GM23338 (cell line): ENCODE data around the gene PRKAR1B. TPM values are rescaled to one million over a fixed set of nuclear protein-coding genes. Genes with fewer than 3 reads are reported as not detected.

Experiments used
- ATAC-seq: fragments of 200-7000 bp; cut with Tn5 transposase; 3 replicates; pipeline ENCODE4 v1.9.1; 2020
- DNase-seq: peaks from one replicate; pipeline ENCODE4 v3.0.0-alpha.2; 2015; ENCODE audit warnings: low spot score
- H2AFZ ChIP-seq: fragments of 200-600 bp; sonication (generic); 2 replicates; pipeline ENCODE4 v1.8.0; 2016; ENCODE audit warnings: antibody characterized with exemption, mild to moderate bottlenecking, moderate library complexity
- H3F3A ChIP-seq: fragments of 200-600 bp; sonication (generic); replicated peaks from 2 replicates; pipeline ENCODE4 v1.8.0; 2017; ENCODE audit warnings: antibody characterized with exemption, mixed run types, low read depth
- H3K27ac ChIP-seq: fragments of 200-600 bp; sonication (generic); 2 replicates; pipeline ENCODE4 v1.6.1; 2016; ENCODE audit warnings: low read depth
- H3K27me3 ChIP-seq: fragments of 200-600 bp; sonication (generic); 2 replicates; pipeline ENCODE4 v1.8.0; 2016; ENCODE audit warnings: mild to moderate bottlenecking, mixed run types, moderate library complexity; ENCODE audit not compliant: insufficient read depth
- H3K36me3 ChIP-seq: fragments of 200-600 bp; sonication (generic); 2 replicates; pipeline ENCODE4 v1.8.0; 2016; ENCODE audit warnings: mild to moderate bottlenecking; ENCODE audit not compliant: insufficient read depth
- H3K4me1 ChIP-seq: fragments of 200-600 bp; sonication (generic); 2 replicates; pipeline ENCODE4 v1.8.0; 2016; ENCODE audit warnings: mild to moderate bottlenecking, moderate library complexity; ENCODE audit not compliant: insufficient read depth
- H3K4me2 ChIP-seq: fragments of 200-600 bp; sonication (generic); 2 replicates; pipeline ENCODE4 v1.7.1; 2017; ENCODE audit warnings: mixed run types
- H3K4me3 ChIP-seq: fragments of 200-600 bp; sonication (generic); 2 replicates; pipeline ENCODE4 v1.6.1; 2016; ENCODE audit warnings: mixed run types
- H3K79me2 ChIP-seq: fragments of 200-600 bp; sonication (generic); replicated peaks from 2 replicates; pipeline ENCODE4 v1.8.0; 2017; ENCODE audit warnings: mild to moderate bottlenecking; ENCODE audit not compliant: insufficient read depth
- H3K9me2 ChIP-seq: fragments of 200-600 bp; sonication (generic); 2 replicates; pipeline ENCODE4 v1.8.0; 2017; ENCODE audit not compliant: insufficient read depth
- H4K20me1 ChIP-seq: fragments of 200-600 bp; sonication (generic); replicated peaks from 2 replicates; pipeline ENCODE4 v1.8.0; 2017; ENCODE audit warnings: mild to moderate bottlenecking; ENCODE audit not compliant: insufficient read depth
- H3K27ac Mint-ChIP-seq: 2 replicates; pipeline ENCODE4 v1.8.0; 2020; ENCODE audit warnings: inconsistent platforms, mild to moderate bottlenecking, moderate library complexity, mixed read lengths
- H3K27me3 Mint-ChIP-seq: 3 replicates; pipeline ENCODE4 v1.8.0; 2022; ENCODE audit warnings: low read depth, mild to moderate bottlenecking, moderate library complexity, mixed read lengths, inconsistent platforms; ENCODE audit not compliant: insufficient read depth, poor library complexity
- H3K36me3 Mint-ChIP-seq: 3 replicates; pipeline ENCODE4 v1.8.0; 2021; ENCODE audit warnings: low read depth, mild to moderate bottlenecking, inconsistent platforms, moderate library complexity, mixed read lengths
- H3K4me1 Mint-ChIP-seq: 3 replicates; pipeline ENCODE4 v1.8.0; 2020; ENCODE audit warnings: mild to moderate bottlenecking, inconsistent platforms, mixed read lengths
- H3K4me3 Mint-ChIP-seq: 3 replicates; pipeline ENCODE4 v1.8.0; 2021; ENCODE audit warnings: moderate library complexity, mild to moderate bottlenecking, inconsistent platforms, mixed read lengths
- H3K9me3 Mint-ChIP-seq: 3 replicates; pipeline ENCODE4 v1.8.0; 2020; ENCODE audit warnings: moderate library complexity, mild to moderate bottlenecking, inconsistent platforms, mixed read lengths
- CREB1 ChIP-seq: fragments of 250-450 bp; sonication (Bioruptor Pico); IDR thresholded peaks from 2 replicates; pipeline ENCODE4 v1.5.0; 2020; ENCODE audit warnings: low read depth, mild to moderate bottlenecking, moderate library complexity
- EZH2 ChIP-seq: fragments of 200-600 bp; sonication (generic); IDR thresholded peaks from one replicate; pipeline ENCODE4 v1.8.0; 2017; ENCODE audit warnings: antibody characterized with exemption, mild to moderate bottlenecking, low read depth; ENCODE audit not compliant: unreplicated experiment
- EZH2phosphoT487 ChIP-seq: fragments of 200-600 bp; sonication (generic); IDR thresholded peaks from one replicate; pipeline ENCODE4 v1.8.1; 2018; ENCODE audit warnings: antibody characterized with exemption; ENCODE audit not compliant: unreplicated experiment
- JUNB ChIP-seq: IDR thresholded peaks from one replicate; pipeline ENCODE4 v1.6.1; 2016; ENCODE audit warnings: antibody characterized with exemption; ENCODE audit not compliant: unreplicated experiment
- NANOG ChIP-seq: IDR thresholded peaks from 2 replicates; pipeline ENCODE4 v1.6.1; 2016; ENCODE audit warnings: antibody characterized with exemption, borderline replicate concordance
- POLR2AphosphoS5 ChIP-seq: IDR thresholded peaks from 2 replicates; pipeline ENCODE4 v1.6.1; 2016; ENCODE audit warnings: antibody characterized with exemption, low read depth
- REST ChIP-seq: IDR thresholded peaks from one replicate; pipeline ENCODE4 v1.6.1; 2018; ENCODE audit warnings: antibody characterized with exemption; ENCODE audit not compliant: unreplicated experiment
- STAT1 ChIP-seq: IDR thresholded peaks from one replicate; pipeline ENCODE4 v1.6.1; 2016; ENCODE audit warnings: antibody characterized with exemption; ENCODE audit not compliant: unreplicated experiment
- ZNF331 ChIP-seq: fragments of 250-450 bp; sonication (Bioruptor Pico); IDR thresholded peaks from 2 replicates; pipeline ENCODE4 v1.5.0; 2020; ENCODE audit warnings: low read depth, mild to moderate bottlenecking, moderate library complexity
- ZNF462 ChIP-seq: fragments of 250-450 bp; sonication (Bioruptor Pico); IDR thresholded peaks from 2 replicates; pipeline ENCODE4 v1.5.0; 2020; ENCODE audit warnings: mild to moderate bottlenecking, moderate library complexity
- polyA plus RNA-seq: library from polyadenylated mRNA; unstranded; fragments of >200 nt; fragmentation: Nextera tagmentation; extraction: Ambion mirVana; gene quantifications from 2 replicates; pipeline ENCODE4 v1.2.1, GENCODE V29; 2016
- total RNA-seq: library from RNA; depleted of rRNA; stranded (reverse); fragments of >200 nt; shearing (Covaris generic); gene quantifications from 2 replicates; pipeline ENCODE4 v1.2.3, GENCODE V29; 2014
- TF ChIP-seq, protein P1 (sequence below), 2 experiments: fragments of 200-600 bp in 1 of 2; sonication (generic) in 1 of 2; conservative IDR thresholded peaks; 2 replicates each; pipeline versions ENCODE4 v1.5.1 to v1.6.1; 2016 to 2017; ENCODE audit warnings: antibody characterized with exemption in 2 of 2, low read depth in 2 of 2, mild to moderate bottlenecking in 2 of 2, moderate library complexity in 1 of 2
- TF ChIP-seq, protein P2 (sequence below): IDR thresholded peaks from 2 replicates; pipeline ENCODE4 v1.6.1; 2016; ENCODE audit warnings: antibody characterized with exemption

PRKAR1B gene
- total and polyA plus RNA-seq, 2 experiments from 2014 or later: 35.7 to 36.7 TPM

DNA sequence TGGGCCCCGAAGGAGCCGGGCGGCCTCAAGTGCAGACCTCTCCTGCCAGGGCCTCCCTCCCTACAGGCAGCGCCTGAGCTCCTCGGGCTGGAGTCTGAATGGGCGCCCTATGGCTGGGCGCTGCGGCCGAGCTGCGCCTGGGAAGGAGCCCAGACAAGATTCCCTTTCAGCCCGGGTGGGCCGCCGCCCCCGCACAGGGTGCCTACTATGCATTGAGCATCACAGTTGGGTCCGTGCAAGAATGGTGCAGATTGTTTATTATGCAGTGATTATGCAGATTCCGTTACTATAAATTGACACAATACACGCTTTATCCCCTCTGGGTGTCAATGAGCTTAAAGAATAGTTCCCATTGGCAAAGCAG is 130.3 kb downstream of the PRKAR1B start:
- H3K27ac Mint-ChIP-seq: no peak overlapping the region

More for the DNA sequence above, 130.3 kb downstream of the PRKAR1B start:
- Histone ChIP-seq H3K9me2 (no peaks in the 10 kb centered on the region), H3K4me1 (no peaks in the 10 kb centered on the region), H3K4me3 (no peak overlapping the region), H2AFZ (no peak overlapping the region), H3K27ac (no peak overlapping the region), H3K4me2 (no peak overlapping the region), H3K36me3 (no peaks in the 10 kb centered on the region), H3F3A (no peaks in the 10 kb centered on the region), H3K79me2 (no peaks in the 10 kb centered on the region), H3K27me3 (no peaks in the 10 kb centered on the region), H4K20me1 (no peaks in the 10 kb centered on the region)
- Mint-ChIP-seq H3K4me3 (no peak overlapping the region), H3K36me3 (peaks cover 13% of the 10 kb centered on the region), H3K4me1 (no peaks in the 10 kb centered on the region), H3K9me3 (no peaks in the 10 kb centered on the region; the same call in 2 of the 3 replicates), H3K27me3 (peaks cover 7% of the 10 kb centered on the region)
- no peak for ATAC-seq
- DNase-seq: no peak
- TF ChIP-seq, protein P1, sequence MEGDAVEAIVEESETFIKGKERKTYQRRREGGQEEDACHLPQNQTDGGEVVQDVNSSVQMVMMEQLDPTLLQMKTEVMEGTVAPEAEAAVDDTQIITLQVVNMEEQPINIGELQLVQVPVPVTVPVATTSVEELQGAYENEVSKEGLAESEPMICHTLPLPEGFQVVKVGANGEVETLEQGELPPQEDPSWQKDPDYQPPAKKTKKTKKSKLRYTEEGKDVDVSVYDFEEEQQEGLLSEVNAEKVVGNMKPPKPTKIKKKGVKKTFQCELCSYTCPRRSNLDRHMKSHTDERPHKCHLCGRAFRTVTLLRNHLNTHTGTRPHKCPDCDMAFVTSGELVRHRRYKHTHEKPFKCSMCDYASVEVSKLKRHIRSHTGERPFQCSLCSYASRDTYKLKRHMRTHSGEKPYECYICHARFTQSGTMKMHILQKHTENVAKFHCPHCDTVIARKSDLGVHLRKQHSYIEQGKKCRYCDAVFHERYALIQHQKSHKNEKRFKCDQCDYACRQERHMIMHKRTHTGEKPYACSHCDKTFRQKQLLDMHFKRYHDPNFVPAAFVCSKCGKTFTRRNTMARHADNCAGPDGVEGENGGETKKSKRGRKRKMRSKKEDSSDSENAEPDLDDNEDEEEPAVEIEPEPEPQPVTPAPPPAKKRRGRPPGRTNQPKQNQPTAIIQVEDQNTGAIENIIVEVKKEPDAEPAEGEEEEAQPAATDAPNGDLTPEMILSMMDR (conservative IDR thresholded peaks at IDR 0.05; ENCODE audit: low read depth in 2 of 2): no peak
- TF ChIP-seq STAT1: no peak
- no peak for TF ChIP-seq JUNB
- TF ChIP-seq, protein P2, sequence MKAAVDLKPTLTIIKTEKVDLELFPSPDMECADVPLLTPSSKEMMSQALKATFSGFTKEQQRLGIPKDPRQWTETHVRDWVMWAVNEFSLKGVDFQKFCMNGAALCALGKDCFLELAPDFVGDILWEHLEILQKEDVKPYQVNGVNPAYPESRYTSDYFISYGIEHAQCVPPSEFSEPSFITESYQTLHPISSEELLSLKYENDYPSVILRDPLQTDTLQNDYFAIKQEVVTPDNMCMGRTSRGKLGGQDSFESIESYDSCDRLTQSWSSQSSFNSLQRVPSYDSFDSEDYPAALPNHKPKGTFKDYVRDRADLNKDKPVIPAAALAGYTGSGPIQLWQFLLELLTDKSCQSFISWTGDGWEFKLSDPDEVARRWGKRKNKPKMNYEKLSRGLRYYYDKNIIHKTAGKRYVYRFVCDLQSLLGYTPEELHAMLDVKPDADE: no peak
- TF ChIP-seq EZH2: no peak
- TF ChIP-seq ZNF331: no peak
- no peak for TF ChIP-seq EZH2phosphoT487
- no peak for TF ChIP-seq REST
- no peak for TF ChIP-seq NANOG
- no peak for TF ChIP-seq CREB1
- TF ChIP-seq ZNF462 (CRISPR knock-in tag): no peak
- no peak for TF ChIP-seq POLR2AphosphoS5
